NCI-H1436 treated with DMSO at 0.1 percent for 48 hours (cell line): Measurements from ENCODE around the gene HMGCLL1.

ENCODE experiments used
- DNase-seq: peaks from one replicate; lab custom pipeline; 2025; lab: John Stamatoyannopoulos, UW

HMGCLL1 gene

DNA sequence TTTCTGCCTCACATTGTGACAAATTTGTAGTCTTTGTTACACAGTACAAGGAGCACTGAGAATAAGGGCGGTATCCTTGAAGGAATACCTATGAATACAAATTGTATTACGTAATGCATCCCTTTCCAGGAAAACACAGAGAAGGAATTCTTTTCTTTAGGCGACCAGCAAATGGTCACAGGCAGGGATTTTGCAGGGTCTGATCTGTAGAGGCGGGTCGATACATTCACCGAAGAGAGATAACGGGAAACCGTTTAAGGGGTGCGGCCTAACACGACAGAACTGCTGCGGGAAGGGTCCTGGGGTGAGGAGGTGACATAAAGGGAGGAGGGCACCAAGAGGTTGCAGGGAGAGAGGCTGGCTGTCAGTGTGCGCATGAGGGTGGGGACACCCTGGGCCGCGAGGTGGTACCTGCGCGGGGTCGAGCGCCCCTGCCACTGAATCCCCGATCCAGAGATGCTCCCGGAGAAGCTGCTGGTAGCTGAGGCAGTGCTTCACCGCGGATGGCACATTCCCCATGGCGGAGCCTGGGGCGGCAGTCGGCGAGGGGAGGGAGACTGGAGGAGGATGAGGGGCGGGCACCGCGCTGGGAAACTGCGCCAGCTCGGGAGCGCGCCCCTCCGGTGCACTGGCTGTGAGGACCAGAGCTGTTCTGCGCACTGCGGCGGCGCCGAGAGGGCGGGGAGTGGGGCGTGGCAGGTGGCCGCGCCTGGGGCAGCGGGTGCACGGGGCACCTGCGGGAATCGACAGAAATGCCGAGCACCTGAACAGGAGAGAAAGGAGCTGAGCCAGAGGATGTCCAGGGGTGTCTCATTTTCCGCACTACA, at the start of gene HMGCLL1:
TSS of gene HMGCLL1 (minus strand) at position 656 of the 827 bp plus-strand sequence. CDS start at position 519, 137 bp downstream.
- DNase-seq, result no peak

GRCh38 chr6:55621993-55622392, 43.0 kb upstream of the HMGCLL1 start:
- DNase-seq, result no peak

DNA sequence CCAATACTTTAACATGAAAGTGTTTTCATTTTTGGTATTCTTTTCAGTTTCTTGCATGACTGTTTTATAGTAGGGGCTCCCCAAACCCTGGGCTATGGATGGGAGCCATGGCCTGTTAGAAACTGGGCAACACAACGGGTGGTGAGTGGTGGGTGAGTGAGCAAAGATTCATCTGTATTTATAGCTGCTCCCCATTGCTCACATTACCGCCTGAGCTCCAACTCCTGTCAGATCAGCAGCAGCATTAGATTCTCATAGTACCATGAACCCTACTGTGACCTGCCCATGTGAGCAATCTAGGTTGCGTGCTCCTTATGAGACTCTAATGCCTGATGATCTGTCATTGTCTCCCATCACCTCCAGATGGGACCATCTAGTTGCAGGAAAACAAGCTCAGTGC, 42.3 kb upstream of the HMGCLL1 start:
- DNase-seq, result no peak

DNA sequence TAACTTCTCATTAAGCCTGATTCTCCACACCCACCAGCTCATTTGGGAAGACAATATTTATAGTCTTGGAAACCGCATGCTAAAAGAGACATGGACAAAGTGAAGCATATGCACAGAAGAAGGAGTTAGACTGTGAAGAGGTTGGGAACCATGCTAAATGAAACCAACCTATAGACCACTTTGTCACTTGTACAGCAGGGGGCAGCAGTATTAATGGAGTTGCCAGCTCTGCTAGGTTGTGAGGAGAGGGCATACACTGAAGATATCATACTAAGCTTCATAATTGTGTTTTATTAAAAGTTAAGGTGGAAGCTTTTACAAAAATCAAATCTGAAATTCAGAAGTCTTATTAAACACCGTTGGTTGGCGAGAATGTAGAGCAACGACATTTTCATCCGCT, 38.3 kb upstream of the HMGCLL1 start:
- no peak for DNase-seq

DNA sequence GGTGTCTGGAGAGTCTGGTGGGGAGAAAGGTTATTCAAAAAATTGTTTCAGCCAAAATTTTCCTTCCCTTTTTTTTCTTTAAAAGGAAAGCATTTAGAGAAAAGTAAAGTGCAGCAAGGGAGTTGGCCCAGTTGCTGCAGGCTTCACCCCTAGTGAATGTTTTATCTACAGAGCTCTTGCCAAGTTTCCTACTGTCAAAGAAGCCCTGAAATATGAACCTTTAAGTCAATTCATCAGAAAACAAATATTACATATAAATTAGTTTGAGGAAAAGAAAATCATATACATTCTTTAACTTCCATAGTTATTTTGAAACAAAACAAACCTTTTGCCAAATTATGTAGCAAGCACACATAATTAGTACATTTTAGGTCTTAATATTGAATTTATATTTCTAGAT, 25.0 kb upstream of the HMGCLL1 start:
- DNase-seq, result no peak

DNA sequence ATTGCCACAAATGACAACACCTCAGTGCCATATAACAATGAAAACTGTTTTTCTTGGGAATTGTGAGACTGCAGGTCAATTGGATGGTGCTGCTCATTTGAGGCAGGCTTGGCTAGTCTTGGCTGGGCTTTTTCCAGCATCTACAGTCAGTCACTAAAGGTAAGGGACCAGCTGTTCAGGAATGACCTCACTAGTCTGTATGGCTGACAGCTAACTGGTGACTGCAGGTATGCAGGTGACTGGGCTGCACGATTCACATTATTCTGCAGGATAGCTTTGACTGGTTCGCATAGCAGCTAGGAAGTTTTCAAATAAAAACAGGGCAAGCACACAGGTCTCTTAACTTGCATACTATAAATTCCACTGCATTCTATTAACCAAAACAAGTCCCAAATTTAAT, 22.1 kb upstream of the HMGCLL1 start:
- no peak for DNase-seq

GRCh38 chr6:55594442-55594841, 15.4 kb upstream of the HMGCLL1 start:
- DNase-seq, result no peak

GRCh38 chr6:55584654-55585354, 5.8 kb upstream of the HMGCLL1 start:
- no peak for DNase-seq

DNA sequence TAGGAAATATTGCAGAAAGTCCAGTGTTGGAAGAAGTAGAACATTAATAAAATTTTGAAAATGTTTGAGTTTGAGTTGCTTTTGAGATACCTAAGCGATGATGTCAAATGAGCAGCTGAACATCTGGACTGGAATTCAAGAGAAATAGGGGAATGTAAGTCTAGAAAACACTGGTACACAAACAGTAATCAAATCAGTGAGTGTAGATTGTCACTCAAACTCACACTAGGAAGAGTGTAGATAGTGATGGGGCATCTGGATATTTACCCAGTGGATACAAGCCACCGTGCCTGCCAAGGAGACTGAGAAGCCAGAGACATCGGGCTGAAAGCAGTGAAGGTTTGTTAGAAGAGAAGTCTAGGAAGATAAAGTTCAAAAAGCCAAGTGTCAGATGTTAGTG, 2.2 kb downstream of the HMGCLL1 start:
- no peak for DNase-seq

DNA sequence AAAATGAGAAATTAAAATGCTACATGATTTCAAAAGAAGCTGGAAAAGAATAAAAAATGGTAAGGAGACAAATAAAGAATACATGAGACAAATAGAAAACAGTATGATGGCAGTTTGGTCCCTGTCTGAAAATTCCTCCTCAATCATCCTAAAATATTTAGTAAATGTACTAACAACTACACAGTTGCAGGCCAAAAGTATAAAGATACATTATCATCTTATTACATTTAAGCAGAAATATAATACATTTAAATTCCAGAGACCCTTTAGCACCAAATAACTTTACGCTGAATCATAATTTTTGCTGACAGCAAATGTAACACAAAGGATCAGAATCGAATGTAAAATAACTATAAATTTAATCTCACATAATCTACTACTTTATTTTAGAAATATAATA, 4.4 kb downstream of the HMGCLL1 start:
- no peak for DNase-seq

DNA sequence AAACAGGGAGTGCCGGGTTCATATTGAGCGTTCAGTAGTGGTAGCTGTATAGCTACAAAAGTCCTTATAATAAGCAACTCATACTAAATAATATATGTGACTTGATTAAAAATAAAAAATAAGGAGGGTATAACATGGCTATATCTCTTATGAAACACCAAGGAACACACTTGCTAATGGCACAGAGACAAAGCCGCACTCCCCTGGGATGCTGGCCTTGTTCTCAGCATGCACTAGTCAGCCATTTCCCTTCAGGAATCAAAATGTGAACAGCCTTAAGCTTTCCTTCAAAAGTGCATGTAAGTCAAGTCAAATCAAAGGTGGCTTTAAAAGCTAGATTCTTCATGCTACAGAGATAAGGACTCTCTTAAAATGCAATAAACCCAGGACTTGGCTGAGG, 9.4 kb downstream of the HMGCLL1 start:
- DNase-seq, result no peak

DNA sequence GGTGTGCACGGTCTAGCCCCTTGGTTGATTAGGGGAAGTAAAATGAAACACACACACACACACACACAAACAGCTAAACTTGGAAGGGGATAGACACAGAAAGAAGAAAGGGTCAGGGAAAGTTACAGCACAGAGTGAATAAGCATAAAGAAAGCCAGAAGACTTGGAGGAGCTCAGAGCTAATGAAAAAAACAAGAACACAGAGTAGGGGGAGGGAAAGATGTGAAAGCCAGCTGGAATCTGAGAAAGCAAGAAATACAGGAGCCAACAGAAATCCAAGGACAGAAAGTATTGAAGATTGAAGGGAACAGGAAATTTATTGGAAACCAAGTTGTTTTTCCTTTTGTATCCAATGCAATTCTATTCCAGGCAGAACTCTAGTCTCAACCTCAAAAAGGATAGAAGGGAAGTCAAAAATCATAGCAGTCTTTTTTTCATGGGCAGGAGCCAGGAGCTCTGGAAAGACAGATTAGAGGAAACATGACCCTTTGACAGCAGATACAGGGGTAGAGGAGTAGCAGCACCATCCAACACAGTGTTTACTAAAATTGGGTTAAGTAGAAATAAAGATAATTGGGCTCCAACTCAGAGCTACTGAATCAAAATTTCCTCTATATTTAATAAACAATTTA, 10.1 kb downstream of the HMGCLL1 start:
- DNase-seq, result no peak

DNA sequence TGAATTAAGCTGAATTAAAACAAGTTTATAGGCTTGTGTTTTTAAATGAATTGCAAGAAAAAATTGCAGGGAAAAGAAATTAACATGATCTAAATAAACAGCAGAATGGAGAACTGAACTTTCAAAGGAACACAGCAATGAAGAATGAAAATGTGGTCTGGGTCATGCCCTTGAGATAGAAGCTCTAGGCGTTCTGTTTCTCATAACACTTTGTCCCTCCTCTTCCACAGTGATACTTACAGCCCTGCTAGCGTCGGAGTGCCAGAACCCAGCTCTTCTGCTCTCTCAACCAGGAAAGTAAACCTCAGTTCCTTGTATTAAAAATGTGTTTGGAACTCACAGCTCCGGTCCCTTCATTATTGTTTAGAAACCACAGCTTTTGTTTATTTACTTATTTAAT, 11.4 kb downstream of the HMGCLL1 start:
- DNase-seq, result no peak

DNA sequence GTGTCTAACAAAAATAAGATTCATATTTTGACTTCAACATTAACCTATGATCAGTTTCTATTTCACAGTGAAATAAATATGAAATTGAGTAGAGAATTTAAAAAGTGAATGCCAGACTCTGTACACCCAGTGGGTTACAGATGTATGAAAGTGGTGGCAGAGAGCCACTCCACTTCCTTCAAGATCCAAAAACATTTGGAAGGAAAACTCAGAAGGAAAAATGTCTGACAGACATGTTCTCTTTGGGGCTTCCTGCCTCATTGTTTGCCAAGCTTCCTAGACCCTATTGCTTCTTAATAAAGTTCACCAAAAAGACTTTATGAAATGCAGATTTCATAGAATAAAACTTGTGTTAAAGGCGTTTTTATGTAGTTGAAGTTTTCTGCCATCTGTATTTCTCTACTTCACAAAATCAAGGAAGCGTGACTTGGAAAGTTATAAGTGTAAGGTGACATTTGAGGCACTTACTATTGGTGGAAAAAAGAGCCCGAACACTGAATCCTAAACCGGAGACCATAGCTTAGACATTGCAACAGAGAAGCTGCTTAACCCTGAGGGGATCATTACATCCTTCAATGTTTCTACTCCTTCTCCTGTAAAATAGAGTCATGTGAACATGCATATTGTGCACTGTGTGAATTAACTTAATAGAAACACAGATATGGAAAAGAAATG, 12.8 kb downstream of the HMGCLL1 start:
- DNase-seq, result no peak

DNA sequence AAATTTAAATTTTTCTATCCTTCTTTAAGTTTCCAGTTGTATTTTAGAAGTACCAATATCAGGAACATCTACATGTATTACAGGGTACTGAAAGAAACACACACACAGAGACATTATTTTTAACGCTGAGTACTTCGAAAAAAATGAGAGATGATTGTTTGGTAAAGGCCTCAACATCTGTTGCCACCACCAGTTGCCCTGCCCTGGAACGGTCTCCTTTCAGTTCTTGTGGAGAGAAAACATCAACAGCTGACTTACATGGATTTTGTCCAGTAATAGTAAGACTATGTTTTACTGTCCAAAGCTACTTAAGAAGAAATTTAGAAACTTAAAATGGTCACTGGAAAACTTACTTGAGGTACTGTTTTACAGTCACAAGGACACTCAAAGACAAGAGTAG, 16.7 kb downstream of the HMGCLL1 start:
- DNase-seq, result no peak

- DNase-seq, result no peak
These were observed 18.6 kb downstream of the HMGCLL1 start for GRCh38 chr6:55560290-55560885.

DNA sequence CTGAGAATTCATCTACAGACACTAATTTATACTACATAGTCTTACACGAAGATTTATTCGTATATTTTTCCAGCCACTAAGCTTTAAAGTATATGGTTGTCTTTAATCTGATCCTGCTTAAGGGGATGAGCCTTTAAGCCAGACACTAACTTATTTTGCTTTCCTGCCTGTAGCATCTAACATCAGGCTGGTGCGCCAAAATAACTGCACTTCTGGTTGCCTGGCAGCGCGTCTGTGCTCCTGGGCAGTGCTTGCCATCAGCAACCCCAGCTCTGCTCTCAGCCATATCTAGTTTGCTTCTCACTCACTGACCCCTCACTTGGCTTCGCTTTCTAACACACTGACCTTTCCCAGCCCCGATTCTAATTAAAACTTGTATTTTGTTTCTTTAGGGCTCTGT, 21.8 kb downstream of the HMGCLL1 start:
- no peak for DNase-seq

DNA sequence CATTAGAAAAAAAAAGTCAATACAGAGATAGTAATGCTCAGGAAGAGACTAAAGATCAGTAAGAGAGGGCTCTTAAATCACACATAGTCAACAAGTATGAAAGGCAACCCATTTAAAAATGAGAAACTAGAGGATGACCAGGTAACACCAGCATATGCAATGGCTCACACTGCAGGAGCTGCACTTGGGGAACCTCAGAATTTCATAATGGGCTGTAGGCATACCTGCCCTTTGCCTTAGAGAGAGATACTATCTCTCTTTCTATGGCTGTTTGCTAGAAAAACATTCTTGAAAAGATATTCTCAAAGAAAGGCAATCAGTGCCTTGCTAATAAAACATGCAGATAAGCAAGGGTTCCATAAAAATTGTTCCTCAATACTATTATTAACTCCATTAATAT, 33.2 kb downstream of the HMGCLL1 start:
- no peak for DNase-seq

DNA sequence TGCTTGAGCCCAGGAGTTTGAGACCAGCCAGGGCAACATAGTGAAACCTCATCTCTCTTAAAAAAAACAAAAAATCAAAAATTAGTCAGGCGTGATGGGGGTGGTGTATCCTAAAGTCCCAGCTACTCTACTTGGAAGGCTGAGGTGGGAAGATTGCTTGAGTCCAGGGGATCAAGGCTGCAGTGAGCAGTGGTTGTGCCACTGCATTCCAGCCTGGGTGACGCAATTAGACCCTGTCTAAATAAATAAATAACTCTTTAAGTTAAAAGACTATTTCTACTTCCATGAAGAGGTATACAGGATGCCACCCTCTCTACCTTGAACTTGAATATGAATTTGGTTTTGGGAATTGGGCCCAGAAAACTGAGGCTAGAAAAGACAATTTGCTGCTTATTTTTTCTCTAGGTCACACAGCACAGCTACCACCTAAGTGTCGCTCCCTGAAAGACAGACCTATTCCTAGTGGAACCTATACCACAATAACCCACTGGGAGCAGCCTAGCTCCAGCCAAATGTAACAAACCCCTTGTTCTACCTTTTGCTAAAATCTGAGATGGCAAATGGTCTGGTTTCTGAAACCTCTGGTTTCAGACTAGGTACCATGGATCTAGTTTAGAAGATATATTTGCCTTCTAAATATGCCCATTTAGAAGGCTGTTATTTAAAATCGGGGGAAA, 35.2 kb downstream of the HMGCLL1 start:
- no peak for DNase-seq

DNA sequence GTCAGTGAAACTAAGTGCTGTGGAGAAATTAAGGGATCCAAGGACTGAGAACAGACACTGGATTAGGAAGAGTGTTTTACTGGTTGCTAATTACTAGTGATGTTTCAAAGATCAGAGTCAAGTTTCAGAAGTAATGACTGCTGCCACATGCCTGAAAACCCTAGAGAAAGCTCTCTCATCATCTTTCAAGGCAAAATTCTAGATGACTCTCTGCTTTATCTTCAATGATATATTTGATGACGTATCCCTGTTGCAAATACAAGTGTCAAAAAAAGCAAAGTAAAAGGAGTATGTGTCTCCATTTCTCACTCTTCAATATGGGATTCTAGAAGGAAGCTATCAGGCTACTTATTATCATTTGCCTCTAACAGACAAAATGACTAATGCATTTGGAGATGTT, 38.0 kb downstream of the HMGCLL1 start:
- no peak for DNase-seq

DNA sequence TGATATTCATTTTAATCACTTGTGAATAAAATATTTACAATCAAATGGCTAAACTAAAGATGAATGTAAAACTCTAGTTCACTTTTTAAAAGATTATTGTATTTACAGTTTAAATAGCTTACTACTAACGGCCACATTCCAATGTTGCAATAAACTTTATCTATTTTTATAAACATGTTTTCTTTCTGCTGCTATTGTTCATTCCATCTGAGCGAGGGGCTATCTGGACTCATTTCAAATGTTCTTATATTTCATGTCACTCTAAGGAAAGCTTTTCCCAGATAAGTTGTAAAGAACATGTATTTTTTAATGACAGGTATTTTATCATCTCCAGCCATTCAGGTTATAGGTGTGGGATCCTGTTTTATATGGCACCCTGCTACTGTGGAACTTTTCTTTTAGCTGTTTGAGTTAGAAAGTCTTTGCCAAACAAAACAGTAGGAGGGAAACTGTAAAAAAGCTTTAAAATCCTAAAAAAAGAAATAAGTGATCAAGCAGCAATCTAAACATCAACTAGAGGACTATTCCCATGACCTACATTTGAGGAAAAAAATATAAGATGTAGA, 42.5 kb downstream of the HMGCLL1 start:
- no peak for DNase-seq
